RWPE1 (cell line): ENCODE measurements around the gene PLEKHG4B.
"Not testable (repeated sequence)": the region's sequence is repeated elsewhere in the genome, so short reads cannot be mapped to it uniquely, and the experiment has no call there.

Experiments used
- CTCF ChIA-PET: fragments of 350-600 bp; sonication (Branson Sonifier 250); formaldehyde crosslinking; extraction: SDS; loops from one replicate; lab custom pipeline; 2021; lab: Yijun Ruan, JAX
- POLR2A ChIA-PET: fragments of 400-600 bp; formaldehyde crosslinking; extraction: SDS; loops from one replicate; lab custom pipeline; 2020; ENCODE audit warnings: antibody characterized with exemption; ENCODE audit not compliant: low non-redundant PET; lab: Yijun Ruan, JAX
- DNase-seq: peaks from one replicate; pipeline ENCODE4 v3.0.0; 2012; ENCODE audit warnings: low spot score
- H3K27ac ChIP-seq: fragments of 450-650 bp; 2 replicates; pipeline ENCODE4 v1.5.1; 2017
- TF ChIP-seq, protein P1 (sequence below): fragments of 450-650 bp; conservative IDR thresholded peaks from 2 replicates; pipeline ENCODE4 v1.5.1; 2017; ENCODE audit warnings: low read depth, mild to moderate bottlenecking

Gene PLEKHG4B

DNA sequence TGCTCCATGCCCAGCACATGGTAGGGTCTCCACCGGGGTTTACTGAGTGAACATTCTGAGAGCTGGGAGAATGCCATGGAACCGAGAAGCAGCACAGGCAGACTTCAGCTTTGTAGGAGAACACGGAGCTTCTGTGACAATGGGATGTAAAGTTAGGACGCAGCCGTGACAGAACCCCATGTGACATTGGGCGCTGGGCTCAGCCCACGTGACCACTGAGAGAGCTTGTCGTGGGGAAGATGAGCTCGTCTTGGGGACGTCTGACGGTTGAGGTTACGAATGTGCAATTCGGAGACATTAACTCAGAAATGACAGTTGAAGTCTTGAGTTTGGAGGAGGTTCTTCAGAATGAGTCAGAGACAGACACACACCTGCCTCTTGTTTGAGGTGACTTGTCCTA is 139.7 kb downstream of the PLEKHG4B start:
- TF ChIP-seq, protein P1, sequence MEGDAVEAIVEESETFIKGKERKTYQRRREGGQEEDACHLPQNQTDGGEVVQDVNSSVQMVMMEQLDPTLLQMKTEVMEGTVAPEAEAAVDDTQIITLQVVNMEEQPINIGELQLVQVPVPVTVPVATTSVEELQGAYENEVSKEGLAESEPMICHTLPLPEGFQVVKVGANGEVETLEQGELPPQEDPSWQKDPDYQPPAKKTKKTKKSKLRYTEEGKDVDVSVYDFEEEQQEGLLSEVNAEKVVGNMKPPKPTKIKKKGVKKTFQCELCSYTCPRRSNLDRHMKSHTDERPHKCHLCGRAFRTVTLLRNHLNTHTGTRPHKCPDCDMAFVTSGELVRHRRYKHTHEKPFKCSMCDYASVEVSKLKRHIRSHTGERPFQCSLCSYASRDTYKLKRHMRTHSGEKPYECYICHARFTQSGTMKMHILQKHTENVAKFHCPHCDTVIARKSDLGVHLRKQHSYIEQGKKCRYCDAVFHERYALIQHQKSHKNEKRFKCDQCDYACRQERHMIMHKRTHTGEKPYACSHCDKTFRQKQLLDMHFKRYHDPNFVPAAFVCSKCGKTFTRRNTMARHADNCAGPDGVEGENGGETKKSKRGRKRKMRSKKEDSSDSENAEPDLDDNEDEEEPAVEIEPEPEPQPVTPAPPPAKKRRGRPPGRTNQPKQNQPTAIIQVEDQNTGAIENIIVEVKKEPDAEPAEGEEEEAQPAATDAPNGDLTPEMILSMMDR, result no peak
- ChIA-PET CTCF (no interaction called here), POLR2A (no interaction called here)
- no peak for DNase-seq
- no peak overlapping the region for H3K27ac ChIP-seq

DNA sequence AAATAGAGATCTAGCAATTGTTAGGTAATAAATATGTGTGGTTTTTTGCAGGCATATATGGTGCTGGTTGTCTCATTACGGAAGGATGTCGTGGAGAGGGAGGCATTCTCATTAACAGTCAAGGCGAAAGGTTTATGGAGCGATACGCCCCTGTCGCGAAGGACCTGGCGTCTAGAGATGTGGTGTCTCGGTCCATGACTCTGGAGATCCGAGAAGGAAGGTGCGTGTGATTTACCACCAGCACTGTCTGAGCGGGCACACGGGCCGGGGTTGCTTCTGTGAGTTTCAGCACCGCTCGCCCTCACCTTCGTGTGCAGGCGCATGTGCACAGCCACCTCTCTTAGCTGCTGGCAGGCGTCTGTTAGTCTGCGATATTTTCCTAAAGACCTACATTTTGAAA is 141.5 kb downstream of the PLEKHG4B start:
- DNase-seq, POLR2A ChIA-PET, CTCF ChIA-PET, H3K27ac ChIP-seq: not testable (repeated sequence)

DNA sequence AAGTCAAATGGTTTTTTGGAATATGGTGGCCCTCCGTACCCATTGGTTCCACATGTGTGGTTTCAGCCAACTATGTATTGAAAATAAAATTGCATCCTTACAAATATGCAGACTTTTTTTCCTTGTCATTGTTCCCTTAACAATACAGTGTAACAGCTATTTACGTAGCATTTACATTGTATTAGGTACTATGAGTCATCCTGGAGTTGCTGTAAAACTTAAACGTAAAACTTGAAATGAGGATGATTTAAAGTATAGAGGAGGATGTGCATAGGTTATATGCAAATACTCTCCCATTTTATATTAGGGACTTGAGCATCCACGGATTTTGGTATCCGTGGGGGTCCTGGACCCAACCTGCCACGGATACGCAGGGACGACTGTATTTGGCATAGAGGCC is 142.5 kb downstream of the PLEKHG4B start:
- no peak for DNase-seq
- TF ChIP-seq, protein P1, result no peak
- ChIA-PET POLR2A (no interaction called here), CTCF (no interaction called here)
- H3K27ac ChIP-seq, result no peak overlapping the region

DNA sequence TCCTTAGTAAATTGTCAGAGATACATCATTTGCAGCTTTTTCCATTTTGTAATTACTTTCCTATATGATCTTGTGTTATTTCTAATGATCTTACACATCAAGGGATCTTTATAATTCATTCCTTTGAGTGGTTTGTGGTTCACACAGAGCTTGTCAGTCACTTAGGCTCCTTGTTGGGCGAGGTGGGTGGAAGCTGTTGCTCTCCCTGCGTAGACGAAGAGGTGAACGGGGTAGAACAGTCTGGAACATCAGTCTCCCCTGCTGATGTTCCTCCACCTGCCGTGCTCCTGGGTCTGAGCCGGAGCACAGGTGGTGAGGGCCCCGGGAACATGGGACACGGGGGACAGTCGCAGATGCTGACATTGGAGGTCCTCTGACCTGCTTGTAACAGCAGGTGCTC is 143.6 kb downstream of the PLEKHG4B start:
- POLR2A ChIA-PET, CTCF ChIA-PET, DNase-seq, H3K27ac ChIP-seq: not testable (repeated sequence)

DNA sequence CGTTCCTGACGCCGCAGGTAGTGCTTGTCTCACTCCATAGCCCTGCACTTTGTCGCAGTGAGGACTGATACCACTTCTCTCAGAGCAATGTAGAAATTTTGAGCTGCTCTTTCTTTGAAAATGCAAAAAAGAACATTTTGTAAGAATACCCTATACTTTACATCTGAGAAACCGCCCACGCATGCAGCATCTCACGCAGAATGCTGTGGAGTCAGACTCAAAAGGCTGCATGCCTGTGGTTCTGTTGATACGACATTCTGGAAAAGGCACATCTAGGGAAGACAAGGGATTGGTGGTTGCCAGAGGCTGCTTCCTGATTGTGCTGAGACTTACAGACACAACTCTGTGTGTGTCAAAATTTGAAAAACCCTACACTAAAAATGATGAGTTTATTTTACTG is 146.0 kb downstream of the PLEKHG4B start:
- DNase-seq, POLR2A ChIA-PET, CTCF ChIA-PET: not testable (repeated sequence)

More for the DNA sequence above, 146.0 kb downstream of the PLEKHG4B start:
- H3K27ac ChIP-seq, result not testable (repeated sequence)
